MM.1S (cell line): ENCODE measurements around the gene TEX19.

Experiments used
- EZH2 ChIP-seq: fragments of 300-600 bp; sonication (generic); optimal IDR thresholded peaks from 2 replicates; pipeline ENCODE3; 2017; ENCODE audit warnings: low read depth, mild to moderate bottlenecking, antibody characterized with exemption, low read length, mixed read lengths
- EZH2phosphoT487 ChIP-seq: fragments of 300-600 bp; sonication (generic); IDR thresholded peaks from 2 replicates; pipeline ENCODE4 v1.6.1; 2018; ENCODE audit warnings: antibody characterized with exemption, low read length
- TF ChIP-seq, protein P1 (sequence below): fragments of 300-600 bp; sonication (generic); IDR thresholded peaks from 2 replicates; pipeline ENCODE4 v1.5.1; 2016; ENCODE audit warnings: antibody characterized with exemption, low read length, mixed read lengths

DNA sequence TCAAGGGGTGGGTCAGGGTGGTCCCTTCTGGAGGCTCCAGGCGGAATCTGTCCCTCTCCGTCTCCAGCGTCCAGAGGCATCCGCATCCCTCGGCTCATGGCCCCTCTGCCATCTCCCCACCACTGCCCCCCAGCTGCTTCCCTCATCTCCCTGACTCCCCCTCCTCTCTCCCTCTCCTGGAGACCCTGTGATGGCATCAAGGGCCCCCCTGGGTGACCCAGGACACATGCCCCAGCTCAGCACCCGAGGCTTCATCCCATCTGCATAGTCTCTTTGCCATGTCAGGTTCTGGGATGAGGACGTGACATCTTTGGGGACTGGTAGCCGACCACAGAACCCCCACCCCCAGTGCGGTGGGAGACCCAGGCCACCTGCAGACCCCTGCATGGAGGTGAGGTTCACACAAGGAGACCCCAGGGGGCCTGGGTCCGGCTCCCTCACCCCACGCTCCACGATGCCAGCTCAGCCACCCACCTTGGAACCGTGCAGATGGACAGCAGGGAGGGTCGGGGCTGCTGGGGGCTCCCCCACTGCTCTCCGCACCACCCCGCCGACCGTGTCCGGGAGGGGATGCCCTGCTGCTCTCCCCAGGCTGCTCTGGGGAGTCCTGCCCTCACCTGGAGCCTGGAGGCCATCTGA, 29.2 kb upstream of the TEX19 start:
- TF ChIP-seq EZH2phosphoT487 (no peak), EZH2 (no peak)
- TF ChIP-seq, protein P1, sequence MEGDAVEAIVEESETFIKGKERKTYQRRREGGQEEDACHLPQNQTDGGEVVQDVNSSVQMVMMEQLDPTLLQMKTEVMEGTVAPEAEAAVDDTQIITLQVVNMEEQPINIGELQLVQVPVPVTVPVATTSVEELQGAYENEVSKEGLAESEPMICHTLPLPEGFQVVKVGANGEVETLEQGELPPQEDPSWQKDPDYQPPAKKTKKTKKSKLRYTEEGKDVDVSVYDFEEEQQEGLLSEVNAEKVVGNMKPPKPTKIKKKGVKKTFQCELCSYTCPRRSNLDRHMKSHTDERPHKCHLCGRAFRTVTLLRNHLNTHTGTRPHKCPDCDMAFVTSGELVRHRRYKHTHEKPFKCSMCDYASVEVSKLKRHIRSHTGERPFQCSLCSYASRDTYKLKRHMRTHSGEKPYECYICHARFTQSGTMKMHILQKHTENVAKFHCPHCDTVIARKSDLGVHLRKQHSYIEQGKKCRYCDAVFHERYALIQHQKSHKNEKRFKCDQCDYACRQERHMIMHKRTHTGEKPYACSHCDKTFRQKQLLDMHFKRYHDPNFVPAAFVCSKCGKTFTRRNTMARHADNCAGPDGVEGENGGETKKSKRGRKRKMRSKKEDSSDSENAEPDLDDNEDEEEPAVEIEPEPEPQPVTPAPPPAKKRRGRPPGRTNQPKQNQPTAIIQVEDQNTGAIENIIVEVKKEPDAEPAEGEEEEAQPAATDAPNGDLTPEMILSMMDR: no peak
